Measurements from ENCODE around the gene SRA1. TPM values are rescaled to one million over a fixed set of nuclear protein-coding genes. Genes with fewer than 3 reads are reported as not detected.

Gene SRA1
- total RNA-seq, 1 donor: 28.2 TPM

- Histone ChIP-seq H3K4me1 (ENCODE audit: insufficient read depth, low read length) (peaks cover 26% of the 10 kb centered on the region), H2AFZ (ENCODE audit: low read length) (no peak overlapping the region), H3K9me3 (ENCODE audit: low read depth, low read length) (no peaks in the 10 kb centered on the region), H3K36me3 (ENCODE audit: insufficient read depth, low read length) (peaks cover 14% of the 10 kb centered on the region), H3K79me2 (ENCODE audit: insufficient read depth, low read length) (peaks cover 32% of the 10 kb centered on the region), H3K4me3 (ENCODE audit: insufficient read depth, low read length) (no peak overlapping the region), H4K20me1 (ENCODE audit: insufficient read depth, low read length) (no peaks in the 10 kb centered on the region), H3K27ac (ENCODE audit: low read depth, low read length) (no peak overlapping the region), H3K4me2 (ENCODE audit: insufficient read depth, low read length) (no peak overlapping the region), H3K27me3 (ENCODE audit: insufficient read depth, low read length) (no peaks in the 10 kb centered on the region)
- no peak for TF ChIP-seq CTCF (IDR thresholded peaks at IDR 0.05; ENCODE audit: extremely low read depth, low read depth, low read length)
- DNase-seq (ENCODE audit: insufficient read length, low spot score, missing footprints): peak; percentile 27
These were observed 4.7 kb upstream of the SRA1 start for GRCh38 chr5:140561753-140562523.

GRCh38 chr5:140560227-140560626, 3.0 kb upstream of the SRA1 start:
- Histone ChIP-seq H3K9me3 (ENCODE audit: low read depth, low read length) (no peaks in the 10 kb centered on the region), H3K36me3 (ENCODE audit: insufficient read depth, low read length) (peaks cover 7% of the 10 kb centered on the region), H3K79me2 (ENCODE audit: insufficient read depth, low read length) (peaks cover 32% of the 10 kb centered on the region), H3K27ac (ENCODE audit: low read depth, low read length) (no peak overlapping the region), H3K4me3 (ENCODE audit: insufficient read depth, low read length) (no peak overlapping the region), H3K4me2 (ENCODE audit: insufficient read depth, low read length) (no peak overlapping the region), H3K27me3 (ENCODE audit: insufficient read depth, low read length) (no peaks in the 10 kb centered on the region), H4K20me1 (ENCODE audit: insufficient read depth, low read length) (peaks cover 2% of the 10 kb centered on the region), H3K4me1 (ENCODE audit: insufficient read depth, low read length) (peaks cover 28% of the 10 kb centered on the region), H2AFZ (ENCODE audit: low read length) (no peak overlapping the region)
- TF ChIP-seq CTCF (IDR thresholded peaks at IDR 0.05; ENCODE audit: extremely low read depth, low read depth, low read length): no peak
- DNase-seq (ENCODE audit: insufficient read length, low spot score, missing footprints): peak; percentile 44

- peaks cover 13% of the 10 kb centered on the region for H4K20me1 ChIP-seq (ENCODE audit: insufficient read depth, low read length)
- peaks cover 41% of the 10 kb centered on the region for H3K79me2 ChIP-seq (ENCODE audit: insufficient read depth, low read length)
- H3K4me3 ChIP-seq (ENCODE audit: insufficient read depth, low read length): no peak overlapping the region
- no peak overlapping the region for H2AFZ ChIP-seq (ENCODE audit: low read length)
- H3K9me3 ChIP-seq (ENCODE audit: low read depth, low read length): no peaks in the 10 kb centered on the region
- DNase-seq (ENCODE audit: insufficient read length, low spot score, missing footprints): peak; percentile 5
- H3K4me2 ChIP-seq (ENCODE audit: insufficient read depth, low read length): no peak overlapping the region
- H3K27me3 ChIP-seq (ENCODE audit: insufficient read depth, low read length): no peaks in the 10 kb centered on the region
- H3K36me3 ChIP-seq (ENCODE audit: insufficient read depth, low read length): peaks cover 8% of the 10 kb centered on the region
- H3K4me1 ChIP-seq (ENCODE audit: insufficient read depth, low read length): peaks cover 34% of the 10 kb centered on the region
- no peak for TF ChIP-seq CTCF (IDR thresholded peaks at IDR 0.05; ENCODE audit: extremely low read depth, low read depth, low read length)
- H3K27ac ChIP-seq (ENCODE audit: low read depth, low read length): no peak overlapping the region
These were observed 1.3 kb upstream of the SRA1 start for GRCh38 chr5:140558542-140558941.

- DNase-seq (ENCODE audit: insufficient read length, low spot score, missing footprints): peak; percentile 60
- Histone ChIP-seq H3K79me2 (ENCODE audit: insufficient read depth, low read length) (peaks cover 43% of the 10 kb centered on the region), H3K27ac (ENCODE audit: low read depth, low read length) (peak overlapping the region; percentile 95), H3K4me2 (ENCODE audit: insufficient read depth, low read length) (peak overlapping the region; percentile 89), H3K36me3 (ENCODE audit: insufficient read depth, low read length) (peaks cover 8% of the 10 kb centered on the region), H4K20me1 (ENCODE audit: insufficient read depth, low read length) (peaks cover 16% of the 10 kb centered on the region), H3K27me3 (ENCODE audit: insufficient read depth, low read length) (no peaks in the 10 kb centered on the region), H3K4me1 (ENCODE audit: insufficient read depth, low read length) (peaks cover 32% of the 10 kb centered on the region), H3K9me3 (ENCODE audit: low read depth, low read length) (no peaks in the 10 kb centered on the region), H2AFZ (ENCODE audit: low read length) (peak overlapping the region; percentile 83), H3K4me3 (ENCODE audit: insufficient read depth, low read length) (peak overlapping the region; percentile 91)
- no peak for TF ChIP-seq CTCF (IDR thresholded peaks at IDR 0.05; ENCODE audit: extremely low read depth, low read depth, low read length)
These were observed 692 bp upstream of the SRA1 start for GRCh38 chr5:140557965-140558364.

Data from osteoblast (primary cell).